ENCODE measurements around the gene HIKESHI.

- TF ChIP-seq CTCF (IDR thresholded peaks at IDR 0.05 in 8 of 11, conservative IDR thresholded peaks at IDR 0.05 in 3 of 11) (no peak), POLR2A (IDR thresholded peaks at IDR 0.05) (no peak), POLR2AphosphoS5 (IDR thresholded peaks at IDR 0.05) (no peak)
These were observed 45.4 kb upstream of the HIKESHI start for GRCh38 chr11:86256608-86257007.
